Thyroid gland (tissue), 4 donors: Measurements from ENCODE around the gene RNF7.

Experiments
- CTCF ChIP-seq, 6 experiments: fragments of 200-600 bp in 3 of 6; fragments of 450-650 bp in 3 of 6; sonication (generic) in 3 of 6; IDR thresholded peaks; one replicate each; pipeline ENCODE4 v1.5.1; 2016 to 2019; ENCODE audit warnings: antibody characterized with exemption in 6 of 6, mild to moderate bottlenecking in 2 of 6, inconsistent platforms in 1 of 6, moderate library complexity in 1 of 6
- POLR2A ChIP-seq, 2 donors: fragments of 450-650 bp; IDR thresholded peaks; one replicate each; pipeline ENCODE4 v1.6.1; 2017; ENCODE audit warnings: antibody characterized with exemption in 2 of 2, mild to moderate bottlenecking in 2 of 2, moderate library complexity in 1 of 2

DNA sequence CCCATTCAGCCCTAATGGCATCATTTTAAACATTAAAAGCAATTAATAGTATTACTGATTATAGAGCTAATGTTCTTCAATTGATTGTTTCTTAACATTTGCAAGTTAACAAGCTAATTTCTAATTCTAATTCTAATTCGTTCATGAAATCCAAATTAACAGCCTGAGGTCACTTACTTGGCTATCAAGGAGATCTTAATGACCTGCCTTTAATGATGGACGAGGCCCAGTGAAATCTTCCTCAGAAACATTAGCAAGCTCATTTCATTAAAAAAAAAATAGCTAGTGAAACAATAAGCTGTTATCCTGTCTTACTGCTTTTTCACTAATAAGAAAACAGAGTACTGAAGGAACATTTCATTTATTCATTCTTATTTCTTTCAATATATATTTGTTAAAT is 15.4 kb upstream of the RNF7 start:
- no peak for TF ChIP-seq CTCF (IDR thresholded peaks at IDR 0.05)
- TF ChIP-seq POLR2A (IDR thresholded peaks at IDR 0.05) = no peak
